PC-9 (cell line): ENCODE measurements around the gene MTMR3. TPM values are rescaled to one million over a fixed set of nuclear protein-coding genes. Genes with fewer than 3 reads are reported as not detected.

Experiments used
- BruUV-seq: library from RNA; stranded (reverse); fragments of 400-500 nt; replicated peaks from 2 replicates; lab custom pipeline; 2021; lab: Mats Ljungman, UMichigan
- CTCF ChIA-PET: fragments of 300-600 bp; sonication (Branson Sonifier 250); formaldehyde crosslinking; loops from one replicate; lab custom pipeline; 2022; ENCODE audit warnings: antibody characterized with exemption; lab: Charles Lee
- POLR2A ChIA-PET: fragments of 300-600 bp; sonication (Branson Sonifier 250); formaldehyde crosslinking; loops from one replicate; lab custom pipeline; 2022; ENCODE audit warnings: antibody characterized with exemption; ENCODE audit not compliant: unreplicated experiment; lab: Charles Lee
- DNase-seq, 2 experiments: peaks; one replicate each; pipeline versions ENCODE4 v3.0.0 to v3.0.0-alpha.2; 2015 to 2022; ENCODE audit warnings: mixed read lengths in 1 of 2
- H2AFZ ChIP-seq: fragments of 200-600 bp; sonication (generic); 2 replicates; pipeline ENCODE4 v1.8.1; 2017; ENCODE audit warnings: antibody characterized with exemption
- H3F3A ChIP-seq: fragments of 200-600 bp; sonication (generic); 2 replicates; pipeline ENCODE4 v1.8.1; 2017; ENCODE audit warnings: antibody characterized with exemption, mild to moderate bottlenecking, low read depth; ENCODE audit not compliant: insufficient read depth
- H3K27ac ChIP-seq: fragments of 200-600 bp; sonication (generic); 2 replicates; pipeline ENCODE4 v1.6.1; 2016; ENCODE audit warnings: mixed run types
- H3K27me3 ChIP-seq: fragments of 200-600 bp; sonication (generic); 2 replicates; pipeline ENCODE4 v1.6.1; 2016; ENCODE audit warnings: low read depth, mixed run types; ENCODE audit not compliant: insufficient read depth
- H3K36me3 ChIP-seq: fragments of 200-600 bp; sonication (generic); 2 replicates; pipeline ENCODE4 v1.6.1; 2016; ENCODE audit warnings: low read depth, mixed run types
- H3K4me1 ChIP-seq: fragments of 200-600 bp; sonication (generic); replicated peaks from 2 replicates; pipeline ENCODE4 v1.6.1; 2016; ENCODE audit warnings: mixed run types; ENCODE audit not compliant: insufficient read depth
- H3K4me2 ChIP-seq: fragments of 200-600 bp; sonication (generic); 2 replicates; pipeline ENCODE4 v1.6.1; 2017; ENCODE audit warnings: mixed run types
- H3K4me3 ChIP-seq: fragments of 200-600 bp; sonication (generic); 2 replicates; pipeline ENCODE4 v1.6.1; 2016; ENCODE audit warnings: mixed run types
- H3K79me2 ChIP-seq: fragments of 200-600 bp; sonication (generic); 2 replicates; pipeline ENCODE4 v1.6.1; 2017; ENCODE audit warnings: low read depth, mixed run types
- H3K9me2 ChIP-seq: fragments of 200-600 bp; sonication (generic); 2 replicates; pipeline ENCODE4 v1.8.1; 2017; ENCODE audit warnings: mild to moderate bottlenecking; ENCODE audit not compliant: insufficient read depth
- H3K9me3 ChIP-seq: fragments of 200-600 bp; sonication (generic); 2 replicates; pipeline ENCODE4 v1.8.1; 2016; ENCODE audit warnings: low read depth; ENCODE audit not compliant: insufficient read depth
- H4K20me1 ChIP-seq: fragments of 200-600 bp; sonication (generic); 2 replicates; pipeline ENCODE4 v1.8.1; 2017; ENCODE audit not compliant: insufficient read depth
- EZH2 ChIP-seq: fragments of 200-600 bp; sonication (generic); IDR thresholded peaks from 2 replicates; pipeline ENCODE4 v1.8.0; 2017; ENCODE audit warnings: antibody characterized with exemption, low read depth
- intact Hi-C: fragments of 100-400 bp; cut with micrococcal nuclease; formaldehyde crosslinking; loops from one replicate; pipeline ENCODE4 v1.10.0; 2022; ENCODE audit not compliant: unreplicated experiment
- total RNA-seq: library from RNA; stranded (reverse); gene quantifications from 2 replicates; pipeline ENCODE4 v1.2.3, GENCODE V29; 2021
- TF ChIP-seq, protein P1 (sequence below): fragments of 200-600 bp; sonication (generic); conservative IDR thresholded peaks from 2 replicates; pipeline ENCODE4 v1.6.1; 2017; ENCODE audit warnings: mixed run types, antibody characterized with exemption, mild to moderate bottlenecking, moderate library complexity

MTMR3 gene
- total RNA-seq, 1 experiment from 2014 or later, result 28.1 TPM

DNA sequence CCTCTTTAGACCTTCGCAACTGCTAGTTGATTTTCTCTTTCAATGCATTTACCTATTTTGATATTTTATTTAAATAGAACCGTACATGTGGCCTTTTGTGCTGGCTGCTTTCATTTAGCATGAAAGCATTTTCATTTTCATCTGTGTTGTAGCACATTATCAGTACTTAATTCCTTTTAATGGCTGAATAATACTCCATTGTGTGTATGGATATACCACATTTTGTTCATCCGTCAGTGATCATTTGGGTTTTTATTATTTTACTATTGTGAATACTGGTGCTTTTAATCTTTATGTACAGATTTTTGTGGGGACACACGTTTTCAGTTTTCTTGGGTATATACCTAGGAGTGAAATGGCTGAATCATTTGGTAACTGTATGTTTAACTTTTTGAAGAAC is 43.1 kb downstream of the MTMR3 start:
- H2AFZ ChIP-seq, result no peak overlapping the region
- ChIA-PET POLR2A (interaction anchor here (0.8 kb wide), 1 partner anchor 48 kb away, joined by 17 read pairs; no protein-coding TSS in a partner anchor), CTCF (no interaction called here)
- no peak for DNase-seq
- no peaks in the 10 kb centered on the region for H3K27me3 ChIP-seq
- H3K9me2 ChIP-seq, result no peaks in the 10 kb centered on the region; the same call in 1 of the 2 replicates
- H3F3A ChIP-seq, result peaks cover 20% of the 10 kb centered on the region
- H3K36me3 ChIP-seq, result no peaks in the 10 kb centered on the region
- H4K20me1 ChIP-seq, result peaks cover 35% of the 10 kb centered on the region
- TF ChIP-seq, protein P1, sequence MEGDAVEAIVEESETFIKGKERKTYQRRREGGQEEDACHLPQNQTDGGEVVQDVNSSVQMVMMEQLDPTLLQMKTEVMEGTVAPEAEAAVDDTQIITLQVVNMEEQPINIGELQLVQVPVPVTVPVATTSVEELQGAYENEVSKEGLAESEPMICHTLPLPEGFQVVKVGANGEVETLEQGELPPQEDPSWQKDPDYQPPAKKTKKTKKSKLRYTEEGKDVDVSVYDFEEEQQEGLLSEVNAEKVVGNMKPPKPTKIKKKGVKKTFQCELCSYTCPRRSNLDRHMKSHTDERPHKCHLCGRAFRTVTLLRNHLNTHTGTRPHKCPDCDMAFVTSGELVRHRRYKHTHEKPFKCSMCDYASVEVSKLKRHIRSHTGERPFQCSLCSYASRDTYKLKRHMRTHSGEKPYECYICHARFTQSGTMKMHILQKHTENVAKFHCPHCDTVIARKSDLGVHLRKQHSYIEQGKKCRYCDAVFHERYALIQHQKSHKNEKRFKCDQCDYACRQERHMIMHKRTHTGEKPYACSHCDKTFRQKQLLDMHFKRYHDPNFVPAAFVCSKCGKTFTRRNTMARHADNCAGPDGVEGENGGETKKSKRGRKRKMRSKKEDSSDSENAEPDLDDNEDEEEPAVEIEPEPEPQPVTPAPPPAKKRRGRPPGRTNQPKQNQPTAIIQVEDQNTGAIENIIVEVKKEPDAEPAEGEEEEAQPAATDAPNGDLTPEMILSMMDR, result no peak
- no peak for TF ChIP-seq EZH2
- no peak overlapping the region for H3K4me2 ChIP-seq
- BruUV-seq, result no TSS peak
- intact Hi-C loops, result no loop called here
- H3K27ac ChIP-seq, result no peak overlapping the region
- H3K9me3 ChIP-seq, result no peaks in the 10 kb centered on the region
- no peaks in the 10 kb centered on the region for H3K4me1 ChIP-seq
- H3K4me3 ChIP-seq, result no peak overlapping the region
- peaks cover 96% of the 10 kb centered on the region for H3K79me2 ChIP-seq

DNA sequence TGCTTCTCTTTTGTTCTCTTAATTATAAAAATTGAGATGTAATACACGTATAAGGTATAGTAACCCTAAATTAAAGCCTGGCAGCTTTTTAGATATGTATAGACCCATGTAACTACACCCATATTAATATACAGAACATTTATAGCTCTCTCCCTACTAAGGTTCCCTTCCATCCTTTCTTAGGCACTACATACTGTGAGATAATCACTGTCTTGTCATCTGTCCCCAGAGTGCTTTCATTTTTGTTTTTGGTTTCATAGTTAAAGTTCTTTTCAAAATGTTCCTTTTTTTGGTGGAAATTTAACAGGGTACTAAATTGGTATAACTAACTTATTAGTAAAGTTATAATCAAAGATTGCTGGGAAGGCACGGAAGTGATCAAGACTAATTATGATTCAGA is 49.2 kb downstream of the MTMR3 start:
- TF ChIP-seq, protein P1, result no peak
- no peak for TF ChIP-seq EZH2
- no peaks in the 10 kb centered on the region for H3K27me3 ChIP-seq
- ChIA-PET CTCF (interaction anchor here (0.6 kb wide), 1 partner anchor 45 kb away, joined by 4 read pairs; no protein-coding TSS in a partner anchor), POLR2A (no interaction called here)
- no peaks in the 10 kb centered on the region for H3K36me3 ChIP-seq
- intact Hi-C loops, result no loop called here
- peaks cover 88% of the 10 kb centered on the region for H3K79me2 ChIP-seq
- H3K27ac ChIP-seq, result peak overlapping the region; percentile 12; the same call in 1 of the 2 replicates
- H2AFZ ChIP-seq, result no peak overlapping the region
- no TSS peak for BruUV-seq
- no peak for DNase-seq
- H4K20me1 ChIP-seq, result peaks cover 23% of the 10 kb centered on the region
- peaks cover 20% of the 10 kb centered on the region; the same call in 1 of the 2 replicates for H3F3A ChIP-seq
- no peaks in the 10 kb centered on the region for H3K9me3 ChIP-seq
- H3K4me2 ChIP-seq, result no peak overlapping the region
- H3K4me3 ChIP-seq, result no peak overlapping the region
- H3K9me2 ChIP-seq, result no peaks in the 10 kb centered on the region
- no peaks in the 10 kb centered on the region for H3K4me1 ChIP-seq

DNA sequence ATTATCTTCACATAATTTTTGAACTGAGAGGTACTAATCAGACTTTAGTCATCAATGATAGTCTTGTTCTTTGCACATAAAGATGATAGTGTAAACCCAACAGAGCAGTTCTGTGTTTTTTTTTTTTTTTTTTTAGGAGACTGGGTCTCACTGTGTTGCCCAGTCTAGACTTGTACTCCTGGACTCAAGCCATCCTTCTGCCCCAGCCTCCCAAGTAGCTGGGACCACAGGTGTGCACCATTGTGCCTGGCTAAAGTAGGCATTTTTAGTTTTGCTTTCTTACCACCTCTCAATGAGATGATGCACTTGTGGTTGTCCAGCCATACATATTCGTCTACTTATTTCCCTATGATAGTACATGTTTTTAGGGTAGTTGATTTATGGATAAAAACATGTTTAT is 50.6 kb downstream of the MTMR3 start:
- H3K4me1 ChIP-seq, result no peaks in the 10 kb centered on the region
- H3K4me3 ChIP-seq, result no peak overlapping the region
- no TSS peak for BruUV-seq
- no peak overlapping the region for H2AFZ ChIP-seq
- intact Hi-C loops, result no loop called here
- no peak overlapping the region for H3K27ac ChIP-seq
- peaks cover 15% of the 10 kb centered on the region; the same call in 1 of the 2 replicates for H3F3A ChIP-seq
- H3K9me3 ChIP-seq, result no peaks in the 10 kb centered on the region
- peaks cover 87% of the 10 kb centered on the region for H3K79me2 ChIP-seq
- no peaks in the 10 kb centered on the region for H3K36me3 ChIP-seq
- no peak for DNase-seq
- CTCF ChIA-PET, result interaction anchor here (0.6 kb wide), 1 partner anchor 354 kb away, joined by 3 read pairs; no protein-coding TSS in a partner anchor
- H3K4me2 ChIP-seq, result no peak overlapping the region
- no peaks in the 10 kb centered on the region for H3K27me3 ChIP-seq
- TF ChIP-seq EZH2, result no peak
- TF ChIP-seq, protein P1, result no peak
- no peaks in the 10 kb centered on the region for H3K9me2 ChIP-seq
- H4K20me1 ChIP-seq, result peaks cover 18% of the 10 kb centered on the region
- POLR2A ChIA-PET, result no interaction called here
